Stimulated activated CD4-positive, alpha-beta T cell treated with anti-CD3 and anti-CD28 coated beads, Interleukin-2, amount 100 ng/mL, for 48 hours (primary cell): ENCODE measurements around the gene PIGS.
"Not testable (repeated sequence)": the region's sequence is repeated elsewhere in the genome, so short reads cannot be mapped to it uniquely, and the experiment has no call there.

Experiments used
- DNase-seq, 2 donors: peaks; one replicate each; pipeline ENCODE4 v3.0.0-alpha.2; 2020

PIGS gene

DNA sequence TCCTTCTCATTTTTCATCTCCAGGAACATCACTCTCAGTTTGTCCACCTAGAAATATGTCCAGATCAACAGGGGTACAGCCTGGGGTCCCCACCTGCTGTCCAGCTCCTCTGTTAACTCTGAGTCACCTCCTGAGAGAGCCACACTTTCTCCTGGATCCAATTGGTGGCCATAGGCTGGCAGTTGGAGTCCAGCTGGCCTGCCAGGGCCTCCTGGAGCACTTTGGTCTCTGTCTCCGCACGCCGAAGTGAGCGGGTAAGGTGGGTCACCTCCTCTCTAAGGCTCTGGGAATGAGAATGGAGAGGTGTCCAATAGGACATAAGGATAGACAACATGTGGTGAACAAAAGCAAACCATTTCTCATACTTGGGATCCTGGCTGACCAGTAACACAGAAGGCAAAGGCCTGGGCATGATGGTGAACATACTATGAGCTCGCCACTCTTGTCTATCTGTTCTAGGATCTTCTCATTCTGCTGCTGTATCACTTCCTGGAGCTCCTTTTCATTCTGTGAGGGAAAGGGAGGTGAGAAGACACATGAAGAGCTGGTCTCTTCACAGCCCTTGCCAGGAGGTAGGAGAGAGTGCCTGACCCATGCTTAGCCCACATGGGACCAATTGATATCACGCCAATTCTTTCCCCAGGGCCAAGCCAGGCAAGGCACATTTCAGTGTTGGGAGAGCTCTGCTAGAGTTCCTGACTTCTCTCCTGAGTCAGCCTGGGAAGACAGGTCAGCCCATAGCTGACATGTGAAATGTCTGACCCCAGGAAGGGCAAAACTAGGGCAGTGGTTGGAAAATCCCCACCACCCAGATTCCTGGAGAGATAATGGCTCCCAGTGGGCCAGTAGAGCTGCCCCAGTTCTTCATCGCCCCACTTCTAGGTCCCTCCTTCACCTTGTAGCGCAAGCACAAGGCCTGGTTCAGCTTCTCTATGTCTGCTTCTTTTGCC, 7.2 kb upstream of the PIGS start:
- no peak for DNase-seq

GRCh38 chr17:28577466-28577824, 6.1 kb upstream of the PIGS start:
- no peak for DNase-seq

- peak; percentile 98 to 99 for DNase-seq
Measured at GRCh38 chr17:28576758-28577465, 5.6 kb upstream of the PIGS start, which contains the start of gene ALDOC. Gene ALDOC, minus strand, starts transcription at chr17:28576895. Its CDS starts 1,363 bp downstream, at chr17:28575532.

DNA sequence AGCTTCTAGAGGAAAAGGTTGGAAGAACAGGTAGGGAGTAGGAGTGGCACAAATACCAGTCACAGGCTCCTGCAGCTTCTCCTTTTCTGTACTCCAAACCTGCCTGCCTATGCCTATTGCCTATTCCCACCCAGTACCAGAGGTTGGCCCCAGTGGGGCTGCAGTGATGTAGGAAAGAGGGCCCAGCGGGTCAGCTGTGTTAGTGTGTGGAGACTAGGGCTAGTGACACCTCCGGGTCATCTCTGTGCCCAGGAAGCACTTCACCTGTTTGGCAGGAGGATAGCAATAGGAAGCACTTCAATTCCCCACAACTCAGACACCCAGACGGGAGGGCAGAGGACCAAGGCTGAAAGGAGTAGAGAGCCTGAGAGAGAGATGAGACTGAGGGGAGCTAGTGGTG, 4.7 kb upstream of the PIGS start:
- not testable (repeated sequence) for DNase-seq

GRCh38 chr17:28575126-28575795, 3.9 kb upstream of the PIGS start:
- no peak for DNase-seq

DNA sequence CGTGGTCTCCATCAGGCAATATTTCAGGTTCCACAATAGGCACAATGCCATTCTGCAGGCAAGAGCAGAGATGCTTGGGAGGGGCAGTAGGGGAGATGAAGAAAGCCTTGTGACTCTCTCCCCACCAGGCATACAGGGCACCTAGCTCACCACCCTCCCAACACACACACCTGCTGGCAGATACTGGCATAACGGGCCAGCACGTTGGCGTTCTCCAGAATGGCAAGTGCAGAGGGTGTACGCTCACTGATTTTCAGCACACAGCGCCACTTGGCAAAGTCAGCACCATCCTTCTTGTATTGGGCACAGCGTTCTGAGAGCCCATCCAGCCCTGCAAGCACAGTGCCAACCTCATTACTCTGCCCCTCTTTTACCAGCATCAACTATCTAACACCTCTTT, 3.2 kb upstream of the PIGS start:
- no peak for DNase-seq

- no peak for DNase-seq
Measured at GRCh38 chr17:28573966-28574480, 2.7 kb upstream of the PIGS start.

DNA sequence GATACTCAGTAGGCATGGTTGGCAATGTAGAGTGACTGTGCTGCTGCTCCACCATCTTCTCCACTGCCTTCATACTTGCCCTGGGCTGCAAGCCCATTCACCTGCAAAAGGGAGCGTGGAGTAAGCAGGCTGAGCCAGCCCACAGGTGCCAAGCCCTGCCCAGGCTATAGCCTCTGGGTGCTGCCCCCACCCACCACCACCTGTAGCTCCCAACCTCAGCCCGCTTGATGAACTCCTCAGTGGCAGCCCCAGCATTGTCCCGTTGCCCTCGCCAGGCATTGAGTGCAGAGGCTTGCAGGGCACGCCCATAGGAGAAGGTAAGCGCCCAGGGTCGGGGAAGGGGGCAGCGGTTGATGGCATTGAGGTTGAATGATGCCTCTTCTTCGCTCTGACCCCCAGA, 2.2 kb upstream of the PIGS start:
- no peak for DNase-seq

DNA sequence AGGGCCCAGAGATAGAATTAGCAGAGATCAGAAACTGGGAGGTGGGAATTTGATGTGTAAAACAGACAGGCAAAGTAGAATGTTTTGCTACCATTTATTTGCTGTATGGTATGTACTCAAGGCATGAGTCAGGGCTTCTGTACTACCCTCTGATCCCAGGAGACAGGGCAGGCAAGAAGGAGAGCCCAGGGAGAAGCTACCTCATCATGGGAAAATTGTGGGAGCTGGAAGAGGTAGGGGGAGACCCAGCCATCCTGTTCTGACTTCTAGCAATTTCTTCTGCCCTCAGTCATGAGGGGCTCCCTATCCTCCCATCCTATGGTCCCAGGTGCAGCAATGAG, 1.7 kb upstream of the PIGS start:
- no peak for DNase-seq

GRCh38 chr17:28572259-28573039, 1.1 kb upstream of the PIGS start:
- DNase-seq, result no peak

DNA sequence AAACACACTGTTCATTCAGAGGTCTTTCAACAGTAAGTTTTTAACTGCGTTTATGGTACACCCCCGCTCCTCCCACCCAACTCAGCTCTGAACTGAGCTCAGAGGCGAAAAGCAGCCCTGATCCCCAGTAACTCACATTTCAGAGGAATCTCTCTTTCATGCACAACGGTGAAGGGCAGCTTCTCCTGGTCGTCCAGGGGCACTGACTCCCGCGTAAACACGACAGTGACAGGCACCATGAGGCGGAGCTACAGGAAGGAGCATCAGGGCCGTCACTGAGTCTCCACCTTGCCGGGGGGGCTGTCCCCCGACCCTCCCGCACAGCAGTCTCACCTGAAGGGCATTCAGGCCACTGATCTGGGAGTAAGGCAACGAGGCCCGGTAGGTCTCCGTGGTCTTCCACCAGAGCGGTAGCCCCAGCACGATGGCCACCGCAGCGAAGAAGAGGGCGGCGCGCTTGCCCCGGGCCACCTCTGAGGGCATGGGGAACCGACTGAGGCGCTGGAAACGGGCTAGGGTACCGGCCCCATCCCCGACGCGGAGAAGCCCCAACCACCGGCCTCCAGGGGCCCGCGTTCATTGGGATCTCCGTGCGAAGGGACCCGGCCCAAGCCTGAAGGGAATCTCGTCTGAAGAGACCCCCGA, 486 bp downstream of the PIGS start:
- DNase-seq, result peak; percentile 42 to 45

DNA sequence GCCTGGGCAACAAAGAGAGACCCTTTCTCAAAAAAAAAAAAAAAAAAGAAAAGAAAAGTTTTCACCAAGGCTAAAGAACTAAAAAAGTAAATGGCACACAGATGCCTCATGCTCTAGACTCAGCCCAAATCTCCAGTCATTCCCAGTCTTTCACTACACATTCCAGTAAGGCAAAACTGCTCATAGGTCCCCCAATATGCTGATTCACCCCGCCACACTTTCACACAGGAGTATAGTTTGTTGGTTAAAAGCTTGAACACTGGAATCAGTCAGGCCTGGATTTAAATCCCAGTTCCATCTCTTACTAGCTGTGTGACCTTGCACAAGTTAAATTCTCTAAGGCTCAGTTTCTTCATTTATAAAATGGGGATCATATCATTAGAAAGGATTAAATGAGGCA, 1.9 kb downstream of the PIGS start:
- DNase-seq, result no peak

DNA sequence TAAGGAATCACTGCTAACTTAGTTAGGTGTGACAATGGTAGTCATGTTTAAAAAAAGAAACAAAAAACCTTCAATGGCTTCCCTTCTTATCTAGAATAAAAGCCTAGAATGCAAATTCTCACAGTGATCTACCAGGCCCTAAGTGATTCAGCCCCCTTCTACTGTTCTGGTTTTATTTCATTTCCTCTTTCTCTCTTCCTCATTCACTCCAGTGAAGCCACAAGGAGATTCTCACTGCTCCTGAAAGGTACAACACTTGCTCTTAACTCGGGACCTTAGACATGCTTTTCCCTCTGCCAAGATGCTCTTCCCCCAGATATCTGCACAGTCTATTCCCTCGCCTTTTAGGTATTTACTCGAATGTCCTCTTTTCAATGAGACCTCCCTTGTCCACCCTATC, 3.7 kb downstream of the PIGS start:
- no peak for DNase-seq

- no peak for DNase-seq
Measured at GRCh38 chr17:28563475-28563874, 7.8 kb downstream of the PIGS start.

DNA sequence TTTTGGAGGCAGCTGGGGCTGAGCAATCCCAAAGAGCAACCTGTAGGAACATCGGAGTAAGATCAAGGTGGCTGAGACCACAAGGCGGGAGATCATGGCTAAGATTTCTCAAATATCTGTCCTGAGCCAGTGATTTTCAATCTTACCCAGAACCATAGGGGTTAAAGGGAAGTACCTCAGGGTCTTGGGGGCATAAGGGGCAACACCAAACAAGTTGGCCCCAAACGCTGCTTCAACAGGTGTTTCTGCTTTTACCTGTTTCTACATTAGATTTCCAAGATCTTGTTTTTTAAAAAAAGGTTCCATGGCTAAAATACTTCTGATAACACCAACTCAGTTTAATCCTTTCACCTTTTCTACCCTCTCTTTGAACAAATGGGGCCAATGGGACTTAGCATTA, 16.3 kb downstream of the PIGS start:
- no peak for DNase-seq

DNA sequence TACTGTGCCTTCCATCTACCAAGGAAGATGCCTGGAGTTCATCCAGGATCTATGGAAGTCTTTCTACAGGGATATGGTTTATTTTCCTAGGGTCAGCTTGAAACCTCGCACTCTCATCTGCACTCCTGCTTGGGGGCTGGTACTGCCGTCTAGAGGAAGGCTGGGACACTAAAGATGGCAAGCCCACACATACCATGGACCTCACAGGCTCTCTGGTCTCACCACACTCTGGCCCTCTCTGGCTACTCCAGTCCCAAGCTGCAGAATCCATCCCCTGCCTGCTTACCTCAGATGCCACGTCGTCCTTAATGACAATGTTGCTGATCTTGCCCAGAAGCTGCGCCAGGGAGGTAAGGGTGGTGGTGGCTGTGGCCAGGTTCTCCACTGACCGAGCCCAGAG, 16.8 kb downstream of the PIGS start:
- no peak for DNase-seq

DNA sequence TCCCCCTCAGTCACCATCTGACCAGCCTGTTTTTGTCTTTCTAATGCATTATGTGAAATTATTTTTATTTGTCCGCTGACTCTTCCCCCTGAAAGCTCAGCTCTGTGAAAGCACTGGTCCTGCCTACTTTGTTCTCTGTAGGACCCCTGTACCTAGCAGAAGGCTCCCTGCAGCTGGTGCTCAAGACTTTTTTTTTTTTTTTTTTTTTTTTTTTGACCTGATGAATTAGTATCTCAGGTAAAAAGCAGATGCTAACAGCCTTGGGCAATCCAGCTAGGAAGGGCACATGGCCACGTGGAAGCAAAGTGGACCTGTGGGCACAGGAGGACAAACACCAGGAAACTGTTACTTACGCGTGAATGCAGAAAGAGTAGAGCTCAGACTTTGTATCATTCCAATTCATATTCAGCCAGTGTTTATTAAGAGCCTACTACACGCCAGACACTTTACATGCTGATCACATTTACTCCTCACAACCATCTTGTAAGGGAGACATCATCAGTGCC, 18.3 kb downstream of the PIGS start:
- no peak for DNase-seq

GRCh38 chr17:28552176-28552999, 18.9 kb downstream of the PIGS start, which contains the start of gene UNC119:
Gene UNC119, minus strand, starts transcription at chr17:28552624. Its CDS starts 67 bp downstream, at chr17:28552557.
- DNase-seq, result peak; percentile 73 to 82

GRCh38 chr17:28551421-28552175, 19.7 kb downstream of the PIGS start:
- no peak for DNase-seq

DNA sequence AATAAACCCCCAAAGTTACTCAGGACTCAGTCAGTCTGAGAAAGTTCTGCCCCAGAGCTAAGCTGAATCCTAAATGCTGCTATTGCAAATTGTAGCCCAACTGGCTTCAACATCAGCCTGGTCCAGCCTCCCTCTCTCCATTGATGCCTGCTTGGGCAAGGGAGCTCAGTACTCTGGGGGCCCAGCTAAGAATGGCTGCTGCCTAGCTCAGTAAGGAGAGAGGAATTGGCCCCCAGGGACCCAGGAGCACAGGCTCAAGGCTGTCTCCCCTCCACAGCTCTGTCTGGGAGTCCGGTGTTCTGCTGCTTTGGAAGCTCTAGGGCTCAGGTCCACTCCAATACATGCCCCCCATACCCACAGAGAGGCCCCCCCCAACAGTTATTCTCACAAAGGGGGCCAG, 20.5 kb downstream of the PIGS start:
- no peak for DNase-seq
